ENCODE results near the gene SLC35F2.

The SLC35F2 gene

DNA sequence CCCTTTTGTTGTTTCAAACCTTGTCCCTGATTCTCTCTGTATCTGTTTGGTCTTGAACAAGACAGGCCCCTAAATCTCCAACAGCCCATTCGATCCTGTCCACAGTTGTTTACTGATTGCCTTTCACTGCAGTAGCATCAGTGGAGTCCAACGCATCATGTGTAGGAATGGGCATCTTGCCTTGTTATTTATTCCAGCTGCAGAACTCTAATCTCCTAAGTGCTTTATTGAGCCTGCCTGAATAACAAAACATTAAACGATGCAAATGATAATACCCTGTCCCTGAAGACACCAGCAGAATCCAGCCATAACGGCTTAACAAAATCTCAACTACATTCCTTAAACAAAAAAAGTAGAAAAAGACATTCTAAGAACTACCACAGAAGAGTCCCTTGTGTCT, 50.1 kb downstream of the SLC35F2 start:
- Histone ChIP-seq H3K79me2 (ENCODE audit: insufficient read depth, low read length) (no peaks in the 10 kb centered on the region), H3F3A (ENCODE audit: low read depth) (no peaks in the 10 kb centered on the region), H3K4me1 (ENCODE audit: insufficient read depth, low read length, poor library complexity, severe bottlenecking) (no peaks in the 10 kb centered on the region), H3K9me2 (replicated peaks; ENCODE audit: low read depth, low read length) (no peaks in the 10 kb centered on the region; the same call in 1 of the 2 replicates), H3K36me3 (ENCODE audit: insufficient read depth, low read length) (no peaks in the 10 kb centered on the region), H3K27me3 (ENCODE audit: insufficient read depth, low read length, poor library complexity, severe bottlenecking) (no peaks in the 10 kb centered on the region), H3K4me3 (ENCODE audit: low read length, poor library complexity, severe bottlenecking) (no peak overlapping the region), H4K20me1 (ENCODE audit: insufficient read depth, low read length, poor library complexity, severe bottlenecking) (no peaks in the 10 kb centered on the region), H2AFZ (ENCODE audit: low read length) (no peak overlapping the region), H3K9me3 (ENCODE audit: insufficient read depth, low read depth, low read length) (no peaks in the 10 kb centered on the region), H3K9ac (ENCODE audit: low read depth, low read length, poor library complexity, severe bottlenecking) (no peak overlapping the region), H3K4me2 (ENCODE audit: low read depth, low read length, poor library complexity, severe bottlenecking) (no peak overlapping the region)
- TF ChIP-seq, protein P1, sequence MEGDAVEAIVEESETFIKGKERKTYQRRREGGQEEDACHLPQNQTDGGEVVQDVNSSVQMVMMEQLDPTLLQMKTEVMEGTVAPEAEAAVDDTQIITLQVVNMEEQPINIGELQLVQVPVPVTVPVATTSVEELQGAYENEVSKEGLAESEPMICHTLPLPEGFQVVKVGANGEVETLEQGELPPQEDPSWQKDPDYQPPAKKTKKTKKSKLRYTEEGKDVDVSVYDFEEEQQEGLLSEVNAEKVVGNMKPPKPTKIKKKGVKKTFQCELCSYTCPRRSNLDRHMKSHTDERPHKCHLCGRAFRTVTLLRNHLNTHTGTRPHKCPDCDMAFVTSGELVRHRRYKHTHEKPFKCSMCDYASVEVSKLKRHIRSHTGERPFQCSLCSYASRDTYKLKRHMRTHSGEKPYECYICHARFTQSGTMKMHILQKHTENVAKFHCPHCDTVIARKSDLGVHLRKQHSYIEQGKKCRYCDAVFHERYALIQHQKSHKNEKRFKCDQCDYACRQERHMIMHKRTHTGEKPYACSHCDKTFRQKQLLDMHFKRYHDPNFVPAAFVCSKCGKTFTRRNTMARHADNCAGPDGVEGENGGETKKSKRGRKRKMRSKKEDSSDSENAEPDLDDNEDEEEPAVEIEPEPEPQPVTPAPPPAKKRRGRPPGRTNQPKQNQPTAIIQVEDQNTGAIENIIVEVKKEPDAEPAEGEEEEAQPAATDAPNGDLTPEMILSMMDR (conservative IDR thresholded peaks at IDR 0.05; ENCODE audit: low read length): no peak
- no peak for TF ChIP-seq EZH2phosphoT487 (IDR thresholded peaks at IDR 0.05; ENCODE audit: borderline replicate concordance)

DNA sequence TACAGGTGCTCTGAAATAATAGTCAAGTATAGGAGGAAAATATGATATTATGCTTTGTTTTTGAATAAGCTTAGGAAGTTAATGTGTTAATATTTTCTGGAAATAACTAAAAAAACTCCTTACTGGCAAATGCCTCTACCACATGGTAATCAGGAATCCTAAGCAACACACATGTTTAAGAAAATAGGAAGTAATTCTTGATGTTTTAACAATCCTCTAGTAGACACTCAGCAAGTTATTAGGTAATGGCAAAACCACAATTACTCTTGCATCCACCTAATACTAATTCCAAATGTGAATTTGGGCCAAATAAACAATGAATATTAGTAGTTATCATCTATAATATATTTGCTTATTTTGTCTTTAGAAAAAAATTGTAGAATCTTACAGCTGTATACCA, 53.6 kb downstream of the SLC35F2 start:
- no peak overlapping the region for H3K4me2 ChIP-seq (ENCODE audit: low read depth, low read length, poor library complexity, severe bottlenecking)
- H3F3A ChIP-seq (ENCODE audit: low read depth): no peaks in the 10 kb centered on the region
- no peaks in the 10 kb centered on the region for H4K20me1 ChIP-seq (ENCODE audit: insufficient read depth, low read length, poor library complexity, severe bottlenecking)
- no peak for TF ChIP-seq EZH2phosphoT487 (IDR thresholded peaks at IDR 0.05; ENCODE audit: borderline replicate concordance)
- TF ChIP-seq, protein P1 (conservative IDR thresholded peaks at IDR 0.05; ENCODE audit: low read length): no peak
- H3K4me1 ChIP-seq (ENCODE audit: insufficient read depth, low read length, poor library complexity, severe bottlenecking): no peaks in the 10 kb centered on the region
- no peaks in the 10 kb centered on the region; the same call in 1 of the 2 replicates for H3K9me2 ChIP-seq (replicated peaks; ENCODE audit: low read depth, low read length)
- no peaks in the 10 kb centered on the region for H3K27me3 ChIP-seq (ENCODE audit: insufficient read depth, low read length, poor library complexity, severe bottlenecking)
- H3K9ac ChIP-seq (ENCODE audit: low read depth, low read length, poor library complexity, severe bottlenecking): no peak overlapping the region
- no peaks in the 10 kb centered on the region for H3K36me3 ChIP-seq (ENCODE audit: insufficient read depth, low read length)
- no peak overlapping the region for H2AFZ ChIP-seq (ENCODE audit: low read length)
- H3K9me3 ChIP-seq (ENCODE audit: insufficient read depth, low read depth, low read length): no peaks in the 10 kb centered on the region
- no peaks in the 10 kb centered on the region for H3K79me2 ChIP-seq (ENCODE audit: insufficient read depth, low read length)
- H3K4me3 ChIP-seq (ENCODE audit: low read length, poor library complexity, severe bottlenecking): no peak overlapping the region

GRCh38 chr11:107804211-107804610, 54.4 kb downstream of the SLC35F2 start:
- H3K36me3 ChIP-seq (ENCODE audit: insufficient read depth, low read length): no peaks in the 10 kb centered on the region
- no peaks in the 10 kb centered on the region for H3K27me3 ChIP-seq (ENCODE audit: insufficient read depth, low read length, poor library complexity, severe bottlenecking)
- no peak overlapping the region for H2AFZ ChIP-seq (ENCODE audit: low read length)
- no peak overlapping the region for H3K9ac ChIP-seq (ENCODE audit: low read depth, low read length, poor library complexity, severe bottlenecking)
- H3K4me2 ChIP-seq (ENCODE audit: low read depth, low read length, poor library complexity, severe bottlenecking): no peak overlapping the region
- no peaks in the 10 kb centered on the region for H3K79me2 ChIP-seq (ENCODE audit: insufficient read depth, low read length)
- H3K9me2 ChIP-seq (replicated peaks; ENCODE audit: low read depth, low read length): no peaks in the 10 kb centered on the region; the same call in 1 of the 2 replicates
- TF ChIP-seq, protein P1 (conservative IDR thresholded peaks at IDR 0.05; ENCODE audit: low read length): no peak
- TF ChIP-seq EZH2phosphoT487 (IDR thresholded peaks at IDR 0.05; ENCODE audit: borderline replicate concordance): no peak
- H3K9me3 ChIP-seq (ENCODE audit: insufficient read depth, low read depth, low read length): no peaks in the 10 kb centered on the region
- no peak overlapping the region for H3K4me3 ChIP-seq (ENCODE audit: low read length, poor library complexity, severe bottlenecking)
- H4K20me1 ChIP-seq (ENCODE audit: insufficient read depth, low read length, poor library complexity, severe bottlenecking): no peaks in the 10 kb centered on the region
- H3F3A ChIP-seq (ENCODE audit: low read depth): no peaks in the 10 kb centered on the region
- no peaks in the 10 kb centered on the region for H3K4me1 ChIP-seq (ENCODE audit: insufficient read depth, low read length, poor library complexity, severe bottlenecking)

All from Loucy (cell line).